ENCODE measurements around the gene HDAC9. TPM values are rescaled to one million over a fixed set of nuclear protein-coding genes. Genes with fewer than 3 reads are reported as not detected.

HDAC9 gene
- polyA plus RNA-seq, 3 donors: 41.7 to 51.2 (median 44.2) TPM

DNA sequence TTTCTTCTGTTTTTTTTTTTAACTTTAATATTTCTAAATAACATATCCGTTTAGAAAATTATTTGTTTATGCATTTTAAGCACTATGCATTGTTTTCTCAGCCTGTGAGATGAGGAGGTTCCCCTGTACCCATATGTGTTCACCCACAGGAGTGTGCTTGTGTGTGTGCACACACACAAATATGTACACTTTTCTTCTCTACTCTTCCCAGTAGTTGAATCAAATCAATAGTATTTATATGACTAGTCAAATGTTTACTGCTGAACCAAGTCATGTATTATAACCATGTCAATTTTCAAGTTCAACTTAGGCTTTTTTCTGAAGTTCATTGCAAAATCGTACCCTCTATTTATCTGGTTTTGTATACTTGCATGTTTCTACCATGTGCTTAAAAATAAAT lies 37.3 kb downstream of the HDAC9 start:
- H3K4me1 ChIP-seq (ENCODE audit: control insufficient read depth in 1 of 2, insufficient read depth in 2 of 2, low read length in 2 of 2): no peaks in the 10 kb centered on the region
- H3K4me3 ChIP-seq (replicated peaks in 1 of 3; ENCODE audit: low read depth in 2 of 3, low read length in 3 of 3): no peak overlapping the region
- TF ChIP-seq, protein P1, sequence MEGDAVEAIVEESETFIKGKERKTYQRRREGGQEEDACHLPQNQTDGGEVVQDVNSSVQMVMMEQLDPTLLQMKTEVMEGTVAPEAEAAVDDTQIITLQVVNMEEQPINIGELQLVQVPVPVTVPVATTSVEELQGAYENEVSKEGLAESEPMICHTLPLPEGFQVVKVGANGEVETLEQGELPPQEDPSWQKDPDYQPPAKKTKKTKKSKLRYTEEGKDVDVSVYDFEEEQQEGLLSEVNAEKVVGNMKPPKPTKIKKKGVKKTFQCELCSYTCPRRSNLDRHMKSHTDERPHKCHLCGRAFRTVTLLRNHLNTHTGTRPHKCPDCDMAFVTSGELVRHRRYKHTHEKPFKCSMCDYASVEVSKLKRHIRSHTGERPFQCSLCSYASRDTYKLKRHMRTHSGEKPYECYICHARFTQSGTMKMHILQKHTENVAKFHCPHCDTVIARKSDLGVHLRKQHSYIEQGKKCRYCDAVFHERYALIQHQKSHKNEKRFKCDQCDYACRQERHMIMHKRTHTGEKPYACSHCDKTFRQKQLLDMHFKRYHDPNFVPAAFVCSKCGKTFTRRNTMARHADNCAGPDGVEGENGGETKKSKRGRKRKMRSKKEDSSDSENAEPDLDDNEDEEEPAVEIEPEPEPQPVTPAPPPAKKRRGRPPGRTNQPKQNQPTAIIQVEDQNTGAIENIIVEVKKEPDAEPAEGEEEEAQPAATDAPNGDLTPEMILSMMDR (IDR thresholded peaks at IDR 0.05): no peak
- no peak overlapping the region for H3K27ac ChIP-seq (ENCODE audit: low read depth in 1 of 2, low read length in 2 of 2)
- Mint-ChIP-seq H3K9me3 (no peaks in the 10 kb centered on the region), H3K27me3 (ENCODE audit: low read depth in 3 of 3) (no peaks in the 10 kb centered on the region), H3K27ac (no peak overlapping the region), H3K36me3 (peaks cover 0 to 3% of the 10 kb centered on the region in 2 donors), H3K4me1 (peaks cover 1% of the 10 kb centered on the region), H3K4me3 (no peak overlapping the region)
- H2AFZ ChIP-seq (ENCODE audit: insufficient read depth, low read depth, low read length, poor library complexity, severe bottlenecking): no peak overlapping the region
- no CpG with 5 or more reads among the region's 2 CpGs for WGBS (ENCODE audit: insufficient coverage)
- intact Hi-C loops (cut with micrococcal nuclease): no loop called here
- H3K9me3 ChIP-seq (replicated peaks in 1 of 2; ENCODE audit: control insufficient read depth in 1 of 2, insufficient read depth in 1 of 2, low read length in 2 of 2): no peaks in the 10 kb centered on the region
- H3K36me3 ChIP-seq (replicated peaks in 1 of 2; ENCODE audit: control insufficient read depth in 1 of 2, insufficient read depth in 2 of 2, low read length in 2 of 2): no peaks in the 10 kb centered on the region
- no peak for DNase-seq
- no peak overlapping the region for H3K9ac ChIP-seq (ENCODE audit: insufficient read depth, low read length, poor library complexity, severe bottlenecking)
- no peaks in the 10 kb centered on the region for H3K27me3 ChIP-seq (ENCODE audit: control insufficient read depth in 2 of 2, insufficient read depth in 2 of 2, low read length in 2 of 2)
- peaks cover 6% of the 10 kb centered on the region for H3K79me2 ChIP-seq (ENCODE audit: insufficient read depth, low read length)
- H4K20me1 ChIP-seq (ENCODE audit: insufficient read depth, low read length): peaks cover 69% of the 10 kb centered on the region
- no peak overlapping the region for H3K4me2 ChIP-seq (replicated peaks; ENCODE audit: extremely low read depth, low read length, poor library complexity, severe bottlenecking)

DNA sequence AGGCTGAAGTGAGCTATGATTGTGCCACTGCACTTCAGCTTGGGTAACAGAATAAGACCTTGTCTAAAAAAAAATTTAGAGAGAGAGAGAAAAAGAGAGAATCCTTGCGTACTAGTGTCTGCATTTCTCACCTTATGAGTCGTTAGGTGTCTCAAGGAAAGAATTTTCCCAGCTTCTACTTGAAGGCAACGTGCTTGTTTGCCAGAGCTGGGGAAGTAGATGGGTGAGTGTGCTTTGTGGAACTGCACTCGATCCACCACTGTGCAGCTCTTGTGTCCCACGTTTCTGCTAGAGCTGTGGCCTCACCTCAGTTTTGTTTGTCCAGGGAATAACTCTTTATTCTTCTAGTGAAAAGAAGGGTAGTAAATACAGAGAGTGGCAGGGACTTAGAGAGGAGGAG lies 38.9 kb downstream of the HDAC9 start:
- no peak overlapping the region for H3K27ac ChIP-seq (ENCODE audit: low read depth in 1 of 2, low read length in 2 of 2)
- WGBS (ENCODE audit: insufficient coverage): 98% methylated on average over 3 of the region's 5 CpGs
- Mint-ChIP-seq H3K36me3 (peaks cover 3% of the 10 kb centered on the region in 2 donors), H3K4me1 (peaks cover 1% of the 10 kb centered on the region), H3K27me3 (ENCODE audit: low read depth in 3 of 3) (no peaks in the 10 kb centered on the region), H3K27ac (peak overlapping the region in 1 of 7 donors; percentile 46), H3K4me3 (no peak overlapping the region), H3K9me3 (no peaks in the 10 kb centered on the region)
- peaks cover 3% of the 10 kb centered on the region for H3K79me2 ChIP-seq (ENCODE audit: insufficient read depth, low read length)
- H3K4me1 ChIP-seq (ENCODE audit: control insufficient read depth in 1 of 2, insufficient read depth in 2 of 2, low read length in 2 of 2): no peaks in the 10 kb centered on the region
- no peak for DNase-seq
- H3K4me2 ChIP-seq (replicated peaks; ENCODE audit: extremely low read depth, low read length, poor library complexity, severe bottlenecking): no peak overlapping the region
- H3K9ac ChIP-seq (ENCODE audit: insufficient read depth, low read length, poor library complexity, severe bottlenecking): no peak overlapping the region
- intact Hi-C loops (cut with micrococcal nuclease): no loop called here
- no peak overlapping the region for H3K4me3 ChIP-seq (replicated peaks in 1 of 3; ENCODE audit: low read depth in 2 of 3, low read length in 3 of 3)
- H2AFZ ChIP-seq (ENCODE audit: insufficient read depth, low read depth, low read length, poor library complexity, severe bottlenecking): no peak overlapping the region
- TF ChIP-seq, protein P1 (IDR thresholded peaks at IDR 0.05): no peak
- no peaks in the 10 kb centered on the region for H3K9me3 ChIP-seq (replicated peaks in 1 of 2; ENCODE audit: control insufficient read depth in 1 of 2, insufficient read depth in 1 of 2, low read length in 2 of 2)
- no peaks in the 10 kb centered on the region for H3K27me3 ChIP-seq (ENCODE audit: control insufficient read depth in 2 of 2, insufficient read depth in 2 of 2, low read length in 2 of 2)
- H4K20me1 ChIP-seq (ENCODE audit: insufficient read depth, low read length): peaks cover 65% of the 10 kb centered on the region
- no peaks in the 10 kb centered on the region for H3K36me3 ChIP-seq (replicated peaks in 1 of 2; ENCODE audit: control insufficient read depth in 1 of 2, insufficient read depth in 2 of 2, low read length in 2 of 2)
